IMR-90 (cell line): Measurements from ENCODE around the gene GPR35. TPM values are rescaled to one million over a fixed set of nuclear protein-coding genes. Genes with fewer than 3 reads are reported as not detected.

ENCODE experiments used
- ATAC-seq: fragments of 200-7000 bp; cut with Tn5 transposase; 2 replicates; pipeline ENCODE4 v1.9.1; 2020; ENCODE audit warnings: low read depth, mild to moderate bottlenecking, moderate library complexity
- BruUV-seq: library from RNA; stranded (reverse); fragments of 400-500 nt; replicated peaks from 2 replicates; lab custom pipeline; 2021; lab: Mats Ljungman, UMichigan
- CTCF ChIA-PET: fragments of 300-600 bp; formaldehyde crosslinking; extraction: SDS; loops from one replicate; lab custom pipeline; 2021; ENCODE audit warnings: antibody characterized with exemption; lab: Yijun Ruan, JAX
- POLR2A ChIA-PET: fragments of 300-600 bp; sonication (Branson Sonifier 250); formaldehyde crosslinking; loops from one replicate; lab custom pipeline; 2022; ENCODE audit warnings: antibody characterized with exemption; ENCODE audit not compliant: unreplicated experiment; lab: Charles Lee
- DNase-seq: peaks from one replicate; pipeline ENCODE4 v3.0.0; 2013
- H2AFZ ChIP-seq: replicated peaks from 2 replicates; pipeline ENCODE3; 2013; ENCODE audit warnings: low read length, mild to moderate bottlenecking; ENCODE audit not compliant: poor library complexity
- H2AK5ac ChIP-seq: 2 replicates; pipeline ENCODE4 v1.6.1; 2013; ENCODE audit warnings: low read depth, low read length, inconsistent platforms
- H2AK9ac ChIP-seq: replicated peaks from 2 replicates; pipeline ENCODE3; 2013; ENCODE audit warnings: mild to moderate bottlenecking, low read depth, low read length, moderate library complexity; ENCODE audit not compliant: poor library complexity
- H2BK120ac ChIP-seq: 2 replicates; pipeline ENCODE4 v1.6.1; 2013; ENCODE audit warnings: low read depth, low read length, inconsistent platforms
- H2BK15ac ChIP-seq: 3 replicates; pipeline ENCODE4 v1.6.1; 2013; ENCODE audit warnings: low read depth, low read length, inconsistent platforms
- H2BK20ac ChIP-seq: 2 replicates; pipeline ENCODE4 v1.6.1; 2013; ENCODE audit warnings: low read depth, mild to moderate bottlenecking, inconsistent platforms, low read length, moderate library complexity
- H2BK5ac ChIP-seq: 2 replicates; pipeline ENCODE4 v1.6.1; 2013; ENCODE audit warnings: mild to moderate bottlenecking, low read depth, low read length, inconsistent platforms; ENCODE audit not compliant: poor library complexity, severe bottlenecking
- H3K14ac ChIP-seq: replicated peaks from 2 replicates; pipeline ENCODE4 v1.6.1; 2013; ENCODE audit warnings: low read depth, low read length, inconsistent platforms
- H3K18ac ChIP-seq: 2 replicates; pipeline ENCODE4 v1.6.1; 2013; ENCODE audit warnings: low read depth, low read length, control low read depth
- H3K23ac ChIP-seq: 2 replicates; pipeline ENCODE4 v1.6.1; 2013; ENCODE audit warnings: low read depth, low read length, inconsistent platforms
- H3K27ac ChIP-seq: 2 replicates; pipeline ENCODE4 v1.5.1; 2013; ENCODE audit warnings: mild to moderate bottlenecking, control low read depth, low read length; ENCODE audit not compliant: insufficient read depth
- H3K27me3 ChIP-seq: 2 replicates; pipeline ENCODE4 v1.6.1; 2013; ENCODE audit warnings: low read length; ENCODE audit not compliant: control insufficient read depth, insufficient read depth
- H3K36me3 ChIP-seq: 2 replicates; pipeline ENCODE4 v1.6.1; 2013; ENCODE audit warnings: low read length, mixed read lengths; ENCODE audit not compliant: control insufficient read depth, insufficient read depth
- H3K4ac ChIP-seq: 2 replicates; pipeline ENCODE4 v1.6.1; 2013; ENCODE audit warnings: low read depth, low read length, inconsistent platforms
- H3K4me1 ChIP-seq: 2 replicates; pipeline ENCODE4 v1.6.1; 2013; ENCODE audit warnings: low read length, mixed read lengths; ENCODE audit not compliant: control insufficient read depth, insufficient read depth
- H3K4me2 ChIP-seq: 2 replicates; pipeline ENCODE4 v1.6.1; 2013; ENCODE audit warnings: low read depth, mild to moderate bottlenecking, control low read depth, low read length, moderate library complexity
- H3K4me3 ChIP-seq: 2 replicates; pipeline ENCODE4 v1.5.1; 2013; ENCODE audit warnings: low read depth, mild to moderate bottlenecking, control low read depth, low read length, moderate library complexity; ENCODE audit not compliant: insufficient read depth
- H3K56ac ChIP-seq: 2 replicates; pipeline ENCODE4 v1.6.1; 2013; ENCODE audit warnings: low read length, inconsistent platforms; ENCODE audit not compliant: insufficient read depth; ENCODE audit errors: extremely low read depth
- H3K79me1 ChIP-seq, 2 experiments: 2 replicates each; pipeline ENCODE4 v1.6.1; 2013; ENCODE audit warnings: low read length in 2 of 2, inconsistent platforms in 1 of 2, low read depth in 1 of 2
- H3K9ac ChIP-seq: 2 replicates; pipeline ENCODE4 v1.6.1; 2013; ENCODE audit warnings: low read depth, low read length, control low read depth
- H3K9me1 ChIP-seq: 2 replicates; pipeline ENCODE4 v1.6.1; 2013; ENCODE audit warnings: low read length, inconsistent platforms; ENCODE audit not compliant: insufficient read depth
- H3K9me3 ChIP-seq: 2 replicates; pipeline ENCODE4 v1.6.1; 2013; ENCODE audit warnings: low read length; ENCODE audit not compliant: control insufficient read depth, insufficient read depth
- H4K20me1 ChIP-seq: 2 replicates; pipeline ENCODE4 v1.6.1; 2013; ENCODE audit warnings: low read length, inconsistent platforms; ENCODE audit not compliant: insufficient read depth
- H4K5ac ChIP-seq: 2 replicates; pipeline ENCODE4 v1.6.1; 2013; ENCODE audit warnings: mild to moderate bottlenecking, low read depth, low read length, control low read depth
- H4K8ac ChIP-seq, 2 experiments: 2 replicates each; pipeline ENCODE4 v1.6.1; 2013; ENCODE audit warnings: low read depth in 2 of 2, low read length in 2 of 2, control low read depth in 1 of 2, inconsistent platforms in 1 of 2
- H4K91ac ChIP-seq: 2 replicates; pipeline ENCODE4 v1.6.1; 2013; ENCODE audit warnings: low read depth, low read length, inconsistent platforms; ENCODE audit not compliant: insufficient read depth
- BHLHE40 ChIP-seq: fragments of 150-350 bp; IDR thresholded peaks from 2 replicates; pipeline ENCODE4 v1.6.1; 2016; ENCODE audit warnings: mild to moderate bottlenecking, low read depth, low read length
- CEBPB ChIP-seq: IDR thresholded peaks from 2 replicates; pipeline ENCODE4 v1.6.1; 2012; ENCODE audit warnings: low read depth, low read length, improper control_type of control experiment
- CHD1 ChIP-seq: IDR thresholded peaks from 2 replicates; pipeline ENCODE4 v1.6.1; 2012; ENCODE audit warnings: low read depth, low read length, improper control_type of control experiment
- FOS ChIP-seq: fragments of 150-350 bp; IDR thresholded peaks from 2 replicates; pipeline ENCODE4 v1.6.1; 2016; ENCODE audit warnings: low read depth, low read length
- MAFK ChIP-seq: IDR thresholded peaks from 2 replicates; pipeline ENCODE4 v1.6.1; 2012; ENCODE audit warnings: low read depth, low read length, improper control_type of control experiment
- MAZ ChIP-seq: IDR thresholded peaks from 2 replicates; pipeline ENCODE4 v1.6.1; 2012; ENCODE audit warnings: low read depth, mild to moderate bottlenecking, low read length, improper control_type of control experiment, moderate library complexity, borderline replicate concordance
- MXI1 ChIP-seq: IDR thresholded peaks from 2 replicates; pipeline ENCODE4 v1.6.1; 2012; ENCODE audit warnings: low read depth, mild to moderate bottlenecking, low read length, moderate library complexity, borderline replicate concordance
- NFE2L2 ChIP-seq: fragments of 150-350 bp; IDR thresholded peaks from 2 replicates; pipeline ENCODE4 v1.6.1; 2016; ENCODE audit warnings: low read depth, mild to moderate bottlenecking, low read length
- POLR2A ChIP-seq: IDR thresholded peaks from 2 replicates; pipeline ENCODE4 v1.6.1; 2012; ENCODE audit warnings: mild to moderate bottlenecking, low read depth, low read length
- RAD21 ChIP-seq: IDR thresholded peaks from 2 replicates; pipeline ENCODE4 v1.6.1; 2012; ENCODE audit warnings: low read length, improper control_type of control experiment
- RCOR1 ChIP-seq: IDR thresholded peaks from 2 replicates; pipeline ENCODE4 v1.6.1; 2012; ENCODE audit warnings: mild to moderate bottlenecking, low read length, improper control_type of control experiment; ENCODE audit not compliant: insufficient replicate concordance
- RFX5 ChIP-seq: IDR thresholded peaks from 2 replicates; pipeline ENCODE4 v1.8.0; 2012; ENCODE audit warnings: low read depth, mild to moderate bottlenecking, low read length, moderate library complexity
- SMC3 ChIP-seq: fragments of 150-350 bp; IDR thresholded peaks from 2 replicates; pipeline ENCODE4 v1.6.1; 2016; ENCODE audit warnings: low read depth, mild to moderate bottlenecking, antibody characterized with exemption, low read length, moderate library complexity
- WGBS, 2 experiments: methylation state at CpG; one replicate each; pipeline versions ENCODE4 v1.1.5 to v1.1.7; 2013; ENCODE audit warnings: missing lambda C conversion rate in 2 of 2; ENCODE audit not compliant: insufficient read length in 1 of 2; ENCODE audit errors: extremely low coverage in 2 of 2; 5-methylcytosine and 5-hydroxymethylcytosine counted together
- dilution Hi-C: fragments of 300-500 bp; cut with HindIII; formaldehyde crosslinking; loops from one replicate; pipeline ENCODE4 v1.14.3; 2018; ENCODE audit warnings: low sequenced_read_pairs; ENCODE audit not compliant: unreplicated experiment
- in situ Hi-C: fragments of 300-500 bp; cut with MboI; formaldehyde crosslinking; loops from 3 replicates; pipeline ENCODE4 v1.14.3; 2019; ENCODE audit warnings: low sequenced_read_pairs, inconsistent platforms, mixed read lengths
- intact Hi-C: fragments of 100-400 bp; cut with micrococcal nuclease; formaldehyde crosslinking; loops from 2 replicates; pipeline ENCODE4 v1.10.0; 2022
- polyA plus RNA-seq, 3 experiments: library from polyadenylated mRNA; depleted of rRNA; stranded (reverse); fragments of >200 nt; gene quantifications; 2 replicates each; pipeline ENCODE4 v1.2.3, GENCODE V29; 2012; ENCODE audit warnings: low replicate concordance in 1 of 3
- total RNA-seq: library from RNA; depleted of rRNA; stranded (reverse); fragments of >200 nt; gene quantifications from 2 replicates; pipeline ENCODE4 v1.2.3, GENCODE V29; 2012
- TF ChIP-seq, protein P1 (sequence below): fragments of 150-350 bp; IDR thresholded peaks from 2 replicates; pipeline ENCODE4 v1.6.1; 2017; ENCODE audit warnings: mild to moderate bottlenecking, antibody characterized with exemption, low read length, low read depth
- TF ChIP-seq, protein P2 (sequence below): fragments of 150-350 bp; IDR thresholded peaks from 2 replicates; pipeline ENCODE4 v1.6.1; 2016; ENCODE audit warnings: low read depth, mild to moderate bottlenecking, low read length, moderate library complexity, borderline replicate concordance
- TF ChIP-seq, protein P3 (sequence below): conservative IDR thresholded peaks from 2 replicates; pipeline ENCODE4 v1.5.1; 2012; ENCODE audit warnings: mild to moderate bottlenecking, low read depth, low read length, improper control_type of control experiment

GPR35 gene
- total and polyA plus RNA-seq, 2 of the 4 experiments (the other 2 are of a cell fraction), result 0.31 TPM; not detected in 1

DNA sequence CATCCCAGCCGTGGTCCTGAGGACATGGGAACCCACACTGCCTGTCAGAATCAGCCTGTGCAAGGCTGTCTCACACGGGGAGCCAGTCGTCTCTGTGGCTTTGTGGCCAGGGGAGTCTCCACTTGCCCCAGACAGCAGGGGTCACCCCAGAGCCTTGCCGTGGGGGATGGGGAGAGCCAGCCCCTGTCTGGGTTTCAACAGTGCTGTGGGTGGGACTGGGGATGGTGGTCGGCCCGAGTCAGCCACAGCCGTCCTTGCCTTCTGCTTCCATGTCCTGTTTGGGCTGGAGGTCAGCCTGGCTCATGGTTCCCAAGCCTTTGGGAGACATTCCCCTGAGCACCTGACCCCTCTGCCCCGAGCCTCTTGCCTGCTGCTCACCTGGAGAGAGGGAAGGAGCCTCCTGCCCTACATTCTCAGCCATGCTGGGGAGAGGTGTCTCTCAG is 19.6 kb downstream of the GPR35 start:
- Histone ChIP-seq H2BK120ac (no peak overlapping the region), H3K4me1 (no peaks in the 10 kb centered on the region), H3K23ac (no peak overlapping the region), H3K36me3 (no peaks in the 10 kb centered on the region), H2AFZ (no peak overlapping the region), H2BK15ac (no peak overlapping the region), H3K56ac (no peak overlapping the region), H2BK5ac (no peak overlapping the region), H3K9me3 (no peaks in the 10 kb centered on the region), H3K27ac (no peak overlapping the region), H3K9me1 (no peaks in the 10 kb centered on the region), H4K5ac (no peak overlapping the region), H3K27me3 (peaks cover 60% of the 10 kb centered on the region), H2BK20ac (no peak overlapping the region), H4K8ac (no peak overlapping the region), H3K14ac (no peak overlapping the region), H3K18ac (no peak overlapping the region), H3K9ac (no peak overlapping the region), H4K20me1 (no peaks in the 10 kb centered on the region), H3K4me2 (no peak overlapping the region), H2AK5ac (no peak overlapping the region), H3K79me1 (no peaks in the 10 kb centered on the region), H4K91ac (no peak overlapping the region), H3K4me3 (no peak overlapping the region), H3K4ac (no peak overlapping the region), H2AK9ac (no peak overlapping the region)
- in situ Hi-C loops, result no loop called here
- no peak for TF ChIP-seq SMC3
- TF ChIP-seq BHLHE40, result no peak
- no peak for TF ChIP-seq RCOR1
- TF ChIP-seq NFE2L2, result no peak
- TF ChIP-seq, protein P1, sequence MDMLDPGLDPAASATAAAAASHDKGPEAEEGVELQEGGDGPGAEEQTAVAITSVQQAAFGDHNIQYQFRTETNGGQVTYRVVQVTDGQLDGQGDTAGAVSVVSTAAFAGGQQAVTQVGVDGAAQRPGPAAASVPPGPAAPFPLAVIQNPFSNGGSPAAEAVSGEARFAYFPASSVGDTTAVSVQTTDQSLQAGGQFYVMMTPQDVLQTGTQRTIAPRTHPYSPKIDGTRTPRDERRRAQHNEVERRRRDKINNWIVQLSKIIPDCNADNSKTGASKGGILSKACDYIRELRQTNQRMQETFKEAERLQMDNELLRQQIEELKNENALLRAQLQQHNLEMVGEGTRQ, result no peak
- no peak for TF ChIP-seq FOS
- TF ChIP-seq RFX5, result no peak
- TF ChIP-seq POLR2A, result no peak
- TF ChIP-seq CEBPB, result no peak
- no peak for TF ChIP-seq MAFK
- no peak for TF ChIP-seq MAZ
- TF ChIP-seq, protein P2, sequence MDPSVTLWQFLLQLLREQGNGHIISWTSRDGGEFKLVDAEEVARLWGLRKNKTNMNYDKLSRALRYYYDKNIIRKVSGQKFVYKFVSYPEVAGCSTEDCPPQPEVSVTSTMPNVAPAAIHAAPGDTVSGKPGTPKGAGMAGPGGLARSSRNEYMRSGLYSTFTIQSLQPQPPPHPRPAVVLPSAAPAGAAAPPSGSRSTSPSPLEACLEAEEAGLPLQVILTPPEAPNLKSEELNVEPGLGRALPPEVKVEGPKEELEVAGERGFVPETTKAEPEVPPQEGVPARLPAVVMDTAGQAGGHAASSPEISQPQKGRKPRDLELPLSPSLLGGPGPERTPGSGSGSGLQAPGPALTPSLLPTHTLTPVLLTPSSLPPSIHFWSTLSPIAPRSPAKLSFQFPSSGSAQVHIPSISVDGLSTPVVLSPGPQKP, result no peak
- TF ChIP-seq CHD1, result no peak
- TF ChIP-seq RAD21, result no peak
- TF ChIP-seq, protein P3, sequence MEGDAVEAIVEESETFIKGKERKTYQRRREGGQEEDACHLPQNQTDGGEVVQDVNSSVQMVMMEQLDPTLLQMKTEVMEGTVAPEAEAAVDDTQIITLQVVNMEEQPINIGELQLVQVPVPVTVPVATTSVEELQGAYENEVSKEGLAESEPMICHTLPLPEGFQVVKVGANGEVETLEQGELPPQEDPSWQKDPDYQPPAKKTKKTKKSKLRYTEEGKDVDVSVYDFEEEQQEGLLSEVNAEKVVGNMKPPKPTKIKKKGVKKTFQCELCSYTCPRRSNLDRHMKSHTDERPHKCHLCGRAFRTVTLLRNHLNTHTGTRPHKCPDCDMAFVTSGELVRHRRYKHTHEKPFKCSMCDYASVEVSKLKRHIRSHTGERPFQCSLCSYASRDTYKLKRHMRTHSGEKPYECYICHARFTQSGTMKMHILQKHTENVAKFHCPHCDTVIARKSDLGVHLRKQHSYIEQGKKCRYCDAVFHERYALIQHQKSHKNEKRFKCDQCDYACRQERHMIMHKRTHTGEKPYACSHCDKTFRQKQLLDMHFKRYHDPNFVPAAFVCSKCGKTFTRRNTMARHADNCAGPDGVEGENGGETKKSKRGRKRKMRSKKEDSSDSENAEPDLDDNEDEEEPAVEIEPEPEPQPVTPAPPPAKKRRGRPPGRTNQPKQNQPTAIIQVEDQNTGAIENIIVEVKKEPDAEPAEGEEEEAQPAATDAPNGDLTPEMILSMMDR, result no peak
- no peak for TF ChIP-seq MXI1
- ATAC-seq (no peak), DNase-seq (no peak)
- intact Hi-C loops, result no loop called here
- WGBS, 2 experiments, result no CpG with 5 or more reads among the region's 8 CpGs
- no TSS peak for BruUV-seq
- ChIA-PET POLR2A (no interaction called here), CTCF (no interaction called here)
- dilution Hi-C loops, result no loop called here
